GM19468 (cell line): ENCODE measurements around the gene RAB11FIP5.
"Not testable (repeated sequence)": the region's sequence is repeated elsewhere in the genome, so short reads cannot be mapped to it uniquely, and the experiment has no call there.

ENCODE experiments used
- ATAC-seq: cut with Tn5 transposase; IDR thresholded peaks from one replicate; pipeline ENCODE4 v1.9.1; 2021; ENCODE audit warnings: mild to moderate bottlenecking, moderate library complexity, moderate number of reproducible peaks; ENCODE audit not compliant: unreplicated experiment; ENCODE audit errors: extremely low read depth

The RAB11FIP5 gene

GRCh38 chr2:73070643-73071359 is 41.9 kb downstream of the RAB11FIP5 start:
- no peak for ATAC-seq

DNA sequence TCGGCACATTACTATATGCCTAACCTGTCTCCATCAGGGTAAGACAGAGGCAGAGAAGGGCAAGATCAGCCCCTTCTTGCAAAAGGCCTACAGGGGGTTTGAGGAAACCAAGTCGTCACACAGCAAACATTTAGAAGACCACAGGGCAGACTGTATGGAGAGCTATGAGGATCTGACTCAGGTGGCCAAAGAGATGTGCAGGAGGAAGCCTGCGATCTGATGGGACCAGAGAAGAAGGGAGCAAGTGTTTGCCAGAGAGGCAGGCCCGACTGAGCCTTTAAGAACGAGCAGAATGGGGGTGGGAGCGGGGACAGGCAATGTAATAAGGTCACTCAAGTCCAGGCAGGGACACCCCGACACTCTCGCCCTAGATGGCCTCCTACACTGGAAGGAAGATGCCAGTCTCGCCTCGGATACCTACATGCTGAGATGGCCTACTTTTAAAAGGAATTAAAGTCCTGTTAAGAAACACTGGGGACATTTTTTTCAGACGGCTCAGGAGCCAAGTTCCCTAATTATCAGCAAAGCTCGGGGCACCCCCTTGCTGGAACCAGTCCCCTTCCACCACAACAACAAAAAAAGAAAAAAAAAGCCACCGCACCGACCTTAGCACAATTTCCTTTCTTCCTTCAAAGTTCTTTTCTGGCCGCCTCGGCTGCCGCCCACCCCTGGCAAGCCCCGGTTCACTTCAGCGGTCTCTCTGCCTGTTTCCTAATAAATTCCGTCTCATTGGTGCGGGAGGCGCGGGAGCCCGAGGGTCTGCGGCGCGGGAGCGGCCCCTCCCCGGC is 42.7 kb downstream of the RAB11FIP5 start:
- no peak for ATAC-seq

- ATAC-seq: no peak
These were observed 43.5 kb downstream of the RAB11FIP5 start for GRCh38 chr2:73069041-73069854.

DNA sequence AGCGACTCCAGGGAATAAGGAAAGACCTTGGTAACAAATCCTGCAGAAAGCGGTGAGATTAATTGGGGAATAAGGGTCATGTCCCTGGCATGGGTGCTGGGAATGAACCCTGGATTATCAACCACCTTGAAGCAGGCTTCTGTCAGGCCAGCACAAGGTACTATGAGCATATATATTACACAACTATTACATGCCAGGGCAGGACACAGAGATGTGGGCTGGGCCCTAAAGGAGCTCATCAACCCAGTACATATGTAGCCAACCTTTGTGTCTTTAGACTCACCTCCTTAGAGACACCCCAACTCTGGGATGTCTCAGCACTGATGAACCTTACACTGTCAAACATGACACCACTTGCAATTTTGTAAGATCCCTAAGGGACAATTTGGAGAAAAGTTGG is 44.6 kb downstream of the RAB11FIP5 start:
- ATAC-seq: no peak

DNA sequence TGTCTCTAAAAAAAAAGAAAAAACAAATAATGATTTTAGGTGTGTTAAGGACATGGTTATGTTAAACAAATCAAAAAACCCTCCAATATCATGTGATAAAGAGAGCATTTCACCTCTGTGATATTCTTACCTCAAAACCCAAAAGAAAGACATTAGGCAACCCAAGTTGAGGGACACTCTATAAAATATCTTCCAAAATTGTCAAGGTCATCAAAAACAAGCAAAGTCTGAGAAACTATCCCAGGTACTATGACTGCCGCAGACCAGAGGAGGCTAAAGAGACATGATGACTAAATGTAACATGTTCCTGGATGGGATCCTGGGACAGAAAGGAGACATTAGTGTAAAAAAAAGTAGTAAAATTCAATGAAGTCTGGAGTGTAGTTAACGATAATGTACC is 45.7 kb downstream of the RAB11FIP5 start:
- no peak for ATAC-seq

GRCh38 chr2:73065070-73065469 is 47.7 kb downstream of the RAB11FIP5 start:
- ATAC-seq: not testable (repeated sequence)

- no peak for ATAC-seq
These were observed 48.6 kb downstream of the RAB11FIP5 start for GRCh38 chr2:73063909-73064875.

GRCh38 chr2:73063472-73063871 is 49.3 kb downstream of the RAB11FIP5 start:
- no peak for ATAC-seq

DNA sequence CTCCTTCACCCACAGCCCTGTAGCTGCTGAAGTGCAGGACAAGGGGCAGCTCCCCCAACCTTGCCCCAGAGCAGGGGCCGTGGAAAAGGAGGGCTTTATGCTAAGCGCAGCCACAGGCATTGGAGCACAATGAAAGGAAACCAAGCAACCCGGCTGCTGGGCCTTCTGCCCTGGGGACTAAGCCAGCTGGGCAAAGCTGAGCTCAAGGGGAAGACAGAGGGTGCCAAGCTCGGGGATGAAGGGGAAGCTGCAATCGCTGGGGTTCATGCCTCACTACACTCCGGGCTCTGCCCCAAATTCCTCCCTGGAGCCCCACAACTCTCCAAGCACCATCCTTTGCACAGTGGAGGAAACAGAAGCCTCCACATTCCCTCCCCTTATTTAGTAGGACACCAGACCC is 53.6 kb downstream of the RAB11FIP5 start:
- no peak for ATAC-seq

- no peak for ATAC-seq
These were observed 57.8 kb downstream of the RAB11FIP5 start for GRCh38 chr2:73054980-73055379.

DNA sequence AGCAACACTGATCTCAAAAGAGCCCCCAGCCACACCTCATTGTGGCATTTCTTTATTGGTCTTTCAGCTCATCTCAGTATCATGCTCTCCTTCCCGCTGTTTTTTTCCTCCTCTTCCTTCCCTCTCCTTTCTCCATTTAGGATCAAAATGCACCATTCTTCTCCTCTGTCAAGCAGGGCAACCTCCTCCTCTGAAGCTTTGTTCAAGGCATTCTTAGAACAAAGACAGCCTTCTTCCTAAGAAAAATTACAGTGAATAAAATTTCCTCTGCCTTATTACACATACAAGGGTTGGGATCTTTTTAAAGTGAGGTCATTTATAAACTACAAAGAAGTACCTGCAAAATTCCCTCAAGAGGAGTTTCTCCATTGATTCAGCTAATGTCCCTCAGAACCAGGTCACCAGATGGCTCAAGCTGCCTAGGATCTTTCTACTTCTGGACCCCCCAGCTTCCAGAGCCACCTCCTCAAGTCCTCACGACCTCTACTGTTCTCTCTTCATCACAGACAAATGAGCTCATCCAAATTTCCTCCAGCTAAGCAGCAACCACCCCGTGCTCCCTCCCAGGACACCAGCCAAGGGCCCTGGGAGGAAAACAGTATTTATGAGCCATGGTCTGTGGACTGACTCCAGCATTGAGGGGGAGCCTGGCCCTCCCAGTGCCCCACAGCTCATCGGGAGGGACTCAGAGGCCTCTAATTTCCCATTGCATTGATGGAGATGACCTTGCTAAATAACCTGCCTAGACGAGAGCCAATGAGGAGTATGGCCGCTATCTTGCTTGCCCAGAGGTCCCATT is 59.2 kb downstream of the RAB11FIP5 start:
- ATAC-seq: no peak

GRCh38 chr2:73050121-73050545 is 62.6 kb downstream of the RAB11FIP5 start:
- ATAC-seq: no peak

DNA sequence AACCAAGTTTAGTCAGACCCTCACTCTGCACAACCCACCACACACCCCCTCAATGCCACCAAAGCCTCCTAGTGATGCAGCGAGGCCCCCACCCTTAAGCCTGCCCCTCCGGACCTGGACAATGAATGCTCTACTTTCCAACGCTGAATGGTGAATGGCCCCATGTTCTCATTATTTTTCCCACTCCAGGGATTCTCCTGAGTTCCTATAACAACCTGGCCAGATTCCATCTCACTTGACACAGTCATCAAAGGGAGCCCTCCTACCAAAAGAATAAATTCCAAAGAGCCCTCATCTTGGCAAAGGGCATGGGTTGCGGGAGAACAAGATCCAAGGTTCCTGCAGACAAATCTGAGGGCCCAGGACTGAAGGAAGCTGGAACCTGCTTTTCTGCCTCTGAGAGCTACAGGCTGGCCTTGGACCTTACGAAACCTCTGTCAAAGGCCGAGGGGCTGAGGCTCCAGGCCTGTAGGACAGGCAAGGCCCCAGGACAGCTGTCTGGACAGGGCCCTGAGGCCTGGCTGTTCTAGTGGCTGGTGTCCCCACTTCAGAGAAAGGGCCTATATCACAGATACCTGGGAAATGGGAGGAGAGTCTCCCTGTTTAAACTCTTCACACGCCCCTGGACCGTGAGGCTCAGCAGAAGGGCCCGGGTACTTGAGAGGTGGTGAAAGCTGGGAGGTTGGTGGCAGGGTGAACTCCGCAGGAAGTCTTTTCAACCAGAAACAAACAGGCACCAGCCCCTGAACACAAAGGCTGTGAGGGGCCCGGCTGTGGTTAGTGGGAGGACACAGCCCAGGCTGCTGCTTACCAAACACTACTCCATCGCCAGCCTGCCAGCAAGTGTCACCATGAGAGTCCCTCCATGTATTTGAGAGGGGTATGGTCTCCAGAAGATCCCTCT is 68.6 kb downstream of the RAB11FIP5 start:
- ATAC-seq: no peak

GRCh38 chr2:73043276-73043675 is 69.5 kb downstream of the RAB11FIP5 start:
- no peak for ATAC-seq

- ATAC-seq: no peak
These were observed 74.7 kb downstream of the RAB11FIP5 start for GRCh38 chr2:73037947-73038585.

DNA sequence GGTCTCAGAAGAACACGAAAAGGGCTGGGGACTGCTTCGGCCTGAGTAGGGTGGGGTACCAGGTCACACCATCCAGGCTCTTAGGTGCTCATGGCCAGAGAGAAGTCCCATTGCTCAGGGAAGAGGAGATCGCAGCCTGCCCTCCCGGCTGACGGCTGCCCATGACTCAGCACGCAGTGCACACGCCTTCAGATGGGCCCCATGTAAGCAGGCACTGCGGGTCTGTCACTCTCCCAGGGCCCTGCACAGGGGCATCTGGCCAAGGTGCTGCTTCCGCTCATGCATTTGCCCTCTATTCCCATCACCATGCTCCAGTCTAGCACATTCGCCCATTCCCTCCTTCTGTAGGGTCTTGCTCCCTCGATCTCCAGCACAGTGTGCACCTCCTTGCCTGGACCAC is 76.0 kb downstream of the RAB11FIP5 start:
- ATAC-seq: no peak

DNA sequence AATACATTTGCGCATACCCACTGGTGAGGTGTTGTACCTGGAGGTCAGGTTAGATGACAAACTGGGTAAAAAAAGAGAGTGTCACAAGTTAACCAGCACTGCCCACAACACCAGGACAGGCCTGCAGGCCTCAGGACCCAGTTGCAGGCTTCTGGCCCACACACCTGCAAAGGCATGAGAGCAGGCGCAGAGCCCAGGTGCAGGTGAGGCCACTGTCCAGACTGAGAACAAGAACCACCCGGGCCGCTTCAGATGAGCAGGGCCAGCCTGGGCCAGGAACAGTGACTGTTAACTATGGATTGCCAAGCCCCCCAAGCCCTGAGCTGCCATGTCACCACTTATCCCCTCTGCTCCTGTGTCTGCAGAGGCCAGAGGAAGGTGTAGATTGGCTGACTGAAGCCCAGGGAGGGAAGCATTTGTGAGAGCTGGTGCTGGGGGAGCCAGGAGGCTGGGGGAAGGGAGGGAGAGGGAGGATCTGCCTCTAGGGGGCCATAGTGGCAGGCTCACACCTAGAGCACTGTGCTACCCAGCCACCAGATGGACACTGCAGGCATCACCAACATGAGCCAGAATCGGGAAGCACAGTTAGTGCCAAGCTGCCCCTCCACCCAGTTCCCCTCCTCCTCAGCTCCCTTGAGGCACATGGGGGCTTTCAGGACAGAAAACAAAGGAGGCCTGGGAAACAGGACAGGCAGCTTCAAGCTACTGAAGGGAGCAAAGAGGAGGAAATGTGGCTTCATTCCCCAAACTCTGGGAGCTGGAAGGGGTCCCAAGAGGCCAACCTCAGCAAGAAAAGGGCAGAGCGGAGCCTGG is 76.6 kb downstream of the RAB11FIP5 start:
- ATAC-seq: no peak
